OCI-LY1 (cell line): ENCODE data around the gene TARS3.
"Not testable (repeated sequence)": the region's sequence is repeated elsewhere in the genome, so short reads cannot be mapped to it uniquely, and the experiment has no call there.

Experiments used
- H2AFZ ChIP-seq: fragments of 200-600 bp; sonication (generic), shearing (Covaris generic); 2 replicates; pipeline ENCODE4 v1.6.0; 2014; ENCODE audit warnings: antibody characterized with exemption, mild to moderate bottlenecking, low read length
- H3F3A ChIP-seq: fragments of 200-600 bp; sonication (generic), shearing (Covaris generic); 2 replicates; pipeline ENCODE4 v1.6.0; 2014; ENCODE audit warnings: mild to moderate bottlenecking, antibody characterized with exemption, low read length, moderate library complexity; ENCODE audit not compliant: insufficient read depth
- H3K27ac ChIP-seq: fragments of 200-600 bp; sonication (generic); 2 replicates; pipeline ENCODE4 v1.5.1; 2014; ENCODE audit warnings: low read length, mixed run types, mild to moderate bottlenecking, low read depth; ENCODE audit not compliant: poor library complexity, severe bottlenecking
- H3K27me3 ChIP-seq: fragments of 200-600 bp; sonication (generic); 2 replicates; pipeline ENCODE4 v1.6.0; 2014; ENCODE audit warnings: antibody characterized with exemption, mild to moderate bottlenecking, low read length, moderate library complexity; ENCODE audit not compliant: insufficient read depth
- H3K36me3 ChIP-seq: fragments of 200-600 bp; sonication (generic); 2 replicates; pipeline ENCODE4 v1.6.1; 2014; ENCODE audit warnings: mild to moderate bottlenecking, antibody characterized with exemption, low read length, moderate library complexity, mixed read lengths; ENCODE audit not compliant: insufficient read depth
- H3K4me1 ChIP-seq: fragments of 200-600 bp; sonication (generic); 2 replicates; pipeline ENCODE4 v1.5.1; 2014; ENCODE audit warnings: mild to moderate bottlenecking, low read length, moderate library complexity; ENCODE audit not compliant: insufficient read depth, severe bottlenecking
- H3K4me2 ChIP-seq: fragments of 200-600 bp; sonication (generic), shearing (Covaris generic); 2 replicates; pipeline ENCODE4 v1.6.1; 2014; ENCODE audit warnings: low read length
- H3K4me3 ChIP-seq: fragments of 200-600 bp; sonication (generic); 2 replicates; pipeline ENCODE4 v1.5.1; 2014; ENCODE audit warnings: low read length, low read depth, mild to moderate bottlenecking, mixed read lengths; ENCODE audit not compliant: poor library complexity, severe bottlenecking
- H3K79me2 ChIP-seq: fragments of 200-600 bp; shearing (Covaris generic); 2 replicates; pipeline ENCODE4 v1.6.1; 2016; ENCODE audit warnings: mixed run types, low read length, mixed read lengths; ENCODE audit not compliant: insufficient read depth
- H3K9ac ChIP-seq: fragments of 200-600 bp; sonication (generic), shearing (Covaris generic); 2 replicates; pipeline ENCODE4 v1.6.1; 2014; ENCODE audit warnings: mild to moderate bottlenecking, low read length, mixed read lengths
- H3K9me2 ChIP-seq: fragments of 200-600 bp; sonication (generic), shearing (Covaris generic); 2 replicates; pipeline ENCODE4 v1.6.1; 2014; ENCODE audit warnings: low read depth, mild to moderate bottlenecking, low read length, mixed read lengths
- H3K9me3 ChIP-seq: fragments of 200-600 bp; shearing (Covaris generic); 2 replicates; pipeline ENCODE4 v1.6.1; 2014; ENCODE audit warnings: low read length, mixed read lengths
- H4K20me1 ChIP-seq: fragments of 200-600 bp; sonication (generic), shearing (Covaris generic); 2 replicates; pipeline ENCODE4 v1.6.0; 2016; ENCODE audit warnings: mild to moderate bottlenecking, low read length; ENCODE audit not compliant: insufficient read depth
- EZH2 ChIP-seq: fragments of 200-600 bp; sonication (generic), shearing (Covaris generic); IDR thresholded peaks from 2 replicates; pipeline ENCODE4 v1.8.0; 2017; ENCODE audit warnings: borderline replicate concordance, mixed run types, mild to moderate bottlenecking, antibody characterized with exemption, low read length, moderate library complexity, mixed read lengths
- TF ChIP-seq, protein P1 (sequence below): fragments of 200-600 bp; sonication (generic), shearing (Covaris generic); IDR thresholded peaks from 2 replicates; pipeline ENCODE4 v1.5.1; 2017; ENCODE audit warnings: mild to moderate bottlenecking, antibody characterized with exemption, low read length, moderate library complexity, mixed read lengths

The TARS3 gene

DNA sequence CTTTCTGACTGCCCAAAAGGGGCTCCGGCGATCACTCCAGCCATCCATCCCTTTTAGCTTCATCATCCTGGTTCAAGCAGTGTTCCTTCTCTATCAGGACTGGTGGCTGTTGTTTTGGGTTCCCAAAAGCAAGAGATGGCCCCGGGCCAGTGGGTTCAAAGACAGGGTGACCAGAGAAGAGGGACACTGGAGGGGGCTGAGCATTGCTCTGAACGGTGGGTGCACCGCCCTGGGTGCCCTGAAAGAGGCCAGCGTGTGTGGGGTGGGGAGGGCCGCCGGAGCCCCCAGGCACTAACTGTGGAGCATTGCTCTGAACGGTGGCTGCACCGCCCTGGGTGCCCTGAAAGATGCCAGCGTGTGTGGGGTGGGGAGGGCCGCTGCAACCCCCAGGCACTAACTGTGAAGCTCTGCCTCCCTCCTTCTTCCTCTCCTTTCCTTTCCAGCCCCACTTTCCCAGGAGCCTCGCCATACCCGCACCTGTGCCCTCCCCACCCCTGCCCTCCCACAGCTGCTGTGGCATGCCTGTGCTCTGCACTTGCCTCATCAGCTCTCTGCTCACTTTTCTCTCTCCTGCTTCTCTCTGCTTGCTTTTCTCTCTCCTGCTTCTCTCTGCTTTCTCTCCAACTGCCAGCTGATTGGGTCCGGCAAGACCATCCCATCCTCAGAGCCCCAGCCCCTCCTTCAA lies 41.6 kb upstream of the TARS3 start:
- no peak overlapping the region for H3K4me3 ChIP-seq

DNA sequence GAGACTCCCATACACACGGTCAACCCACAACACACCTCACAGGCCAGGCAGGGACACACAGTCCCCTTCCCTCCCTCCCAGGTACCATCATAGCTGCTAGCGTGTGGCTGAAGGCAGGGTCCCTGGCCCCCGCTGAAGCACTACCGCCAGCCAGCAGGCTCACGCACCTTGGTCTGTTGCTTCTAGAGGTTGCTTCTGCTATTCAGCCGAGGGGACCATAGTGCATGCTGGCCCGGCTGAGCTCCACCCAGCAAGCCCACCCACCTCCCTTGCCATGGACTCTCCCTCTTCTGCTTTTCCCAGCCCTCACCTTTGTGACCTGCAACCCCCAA lies 41.0 kb upstream of the TARS3 start:
- not testable (repeated sequence) for H3K4me2 ChIP-seq, H3K79me2 ChIP-seq, H3K27me3 ChIP-seq, H3K9me3 ChIP-seq, H4K20me1 ChIP-seq, H3K9ac ChIP-seq, H3K9me2 ChIP-seq, H3K4me1 ChIP-seq, H3F3A ChIP-seq, H3K36me3 ChIP-seq, H3K27ac ChIP-seq, H3K4me3 ChIP-seq, H2AFZ ChIP-seq

More for the DNA sequence above, 41.6 kb upstream of the TARS3 start:
- Histone ChIP-seq H3K27ac (no peak overlapping the region), H3K9ac (no peak overlapping the region), H3F3A (no peaks in the 10 kb centered on the region), H3K36me3 (no peaks in the 10 kb centered on the region), H4K20me1 (no peaks in the 10 kb centered on the region), H3K4me2 (no peak overlapping the region), H3K9me2 (no peaks in the 10 kb centered on the region), H3K79me2 (no peaks in the 10 kb centered on the region), H3K4me1 (no peaks in the 10 kb centered on the region), H3K27me3 (no peaks in the 10 kb centered on the region), H3K9me3 (no peaks in the 10 kb centered on the region), H2AFZ (no peak overlapping the region)
- no peak for TF ChIP-seq EZH2
- TF ChIP-seq, protein P1, sequence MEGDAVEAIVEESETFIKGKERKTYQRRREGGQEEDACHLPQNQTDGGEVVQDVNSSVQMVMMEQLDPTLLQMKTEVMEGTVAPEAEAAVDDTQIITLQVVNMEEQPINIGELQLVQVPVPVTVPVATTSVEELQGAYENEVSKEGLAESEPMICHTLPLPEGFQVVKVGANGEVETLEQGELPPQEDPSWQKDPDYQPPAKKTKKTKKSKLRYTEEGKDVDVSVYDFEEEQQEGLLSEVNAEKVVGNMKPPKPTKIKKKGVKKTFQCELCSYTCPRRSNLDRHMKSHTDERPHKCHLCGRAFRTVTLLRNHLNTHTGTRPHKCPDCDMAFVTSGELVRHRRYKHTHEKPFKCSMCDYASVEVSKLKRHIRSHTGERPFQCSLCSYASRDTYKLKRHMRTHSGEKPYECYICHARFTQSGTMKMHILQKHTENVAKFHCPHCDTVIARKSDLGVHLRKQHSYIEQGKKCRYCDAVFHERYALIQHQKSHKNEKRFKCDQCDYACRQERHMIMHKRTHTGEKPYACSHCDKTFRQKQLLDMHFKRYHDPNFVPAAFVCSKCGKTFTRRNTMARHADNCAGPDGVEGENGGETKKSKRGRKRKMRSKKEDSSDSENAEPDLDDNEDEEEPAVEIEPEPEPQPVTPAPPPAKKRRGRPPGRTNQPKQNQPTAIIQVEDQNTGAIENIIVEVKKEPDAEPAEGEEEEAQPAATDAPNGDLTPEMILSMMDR: no peak

DNA sequence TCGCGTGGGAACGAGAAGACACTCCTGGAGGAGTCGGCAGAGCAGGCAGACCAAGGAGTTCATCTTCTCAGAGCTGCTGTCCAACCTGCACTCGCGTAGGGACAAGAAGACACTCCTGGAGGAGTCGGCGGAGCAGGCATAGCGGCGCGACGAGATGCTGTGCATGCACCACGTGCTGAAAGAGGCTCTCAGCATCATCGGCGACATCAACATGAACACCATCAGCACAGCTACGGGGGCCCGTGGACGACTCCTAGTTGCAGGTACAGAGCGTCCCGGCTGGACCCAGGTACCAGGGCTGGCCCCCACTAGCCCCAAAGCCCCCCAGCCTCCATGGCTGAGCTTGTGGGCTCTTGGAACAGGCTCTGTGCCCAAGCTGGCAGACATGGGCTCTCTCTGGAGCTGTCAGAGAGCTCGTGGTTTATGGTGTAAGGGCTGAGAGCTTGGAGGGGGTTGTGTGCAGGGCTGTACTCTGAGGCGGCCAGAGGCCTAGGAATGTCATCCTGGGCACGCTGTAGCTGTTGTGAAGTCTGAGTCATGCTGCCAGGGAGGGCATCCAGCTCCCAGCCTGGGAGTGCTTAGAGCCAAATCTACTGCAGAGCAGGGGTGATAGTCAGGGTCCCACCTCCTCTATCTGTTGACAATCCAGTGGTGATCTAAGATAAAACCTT lies 40.5 kb upstream of the TARS3 start:
- not testable (repeated sequence) for H3K9me2 ChIP-seq, H3K4me2 ChIP-seq, H3K9ac ChIP-seq, H4K20me1 ChIP-seq, H2AFZ ChIP-seq, H3K79me2 ChIP-seq, H3K4me3 ChIP-seq, H3K4me1 ChIP-seq, H3K27me3 ChIP-seq, H3K27ac ChIP-seq, H3F3A ChIP-seq, H3K9me3 ChIP-seq, H3K36me3 ChIP-seq

DNA sequence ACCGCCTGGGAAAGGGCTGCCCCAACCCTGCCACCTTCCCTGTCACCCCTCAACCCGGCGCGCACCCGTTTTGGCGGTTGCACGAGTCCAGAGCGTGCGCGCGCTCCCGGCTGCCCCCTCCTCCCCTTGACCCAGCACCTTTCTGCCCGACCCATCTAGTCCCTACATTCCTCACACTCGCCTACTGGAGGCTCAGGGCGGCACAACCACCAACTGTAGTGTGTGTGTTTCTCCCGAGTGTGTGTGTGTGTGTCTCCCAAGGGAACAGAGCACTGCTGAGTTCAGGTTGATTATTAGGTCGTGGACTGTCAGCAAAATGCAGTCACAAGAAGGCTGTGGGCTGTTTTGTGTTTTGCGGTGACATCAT lies 22.4 kb upstream of the TARS3 start:
- H3F3A ChIP-seq, H3K9me2 ChIP-seq, H3K4me2 ChIP-seq, H4K20me1 ChIP-seq, H3K9me3 ChIP-seq, H3K36me3 ChIP-seq, H3K4me1 ChIP-seq, H3K9ac ChIP-seq, H3K27ac ChIP-seq, H3K79me2 ChIP-seq, H2AFZ ChIP-seq, H3K27me3 ChIP-seq, H3K4me3 ChIP-seq: not testable (repeated sequence)

DNA sequence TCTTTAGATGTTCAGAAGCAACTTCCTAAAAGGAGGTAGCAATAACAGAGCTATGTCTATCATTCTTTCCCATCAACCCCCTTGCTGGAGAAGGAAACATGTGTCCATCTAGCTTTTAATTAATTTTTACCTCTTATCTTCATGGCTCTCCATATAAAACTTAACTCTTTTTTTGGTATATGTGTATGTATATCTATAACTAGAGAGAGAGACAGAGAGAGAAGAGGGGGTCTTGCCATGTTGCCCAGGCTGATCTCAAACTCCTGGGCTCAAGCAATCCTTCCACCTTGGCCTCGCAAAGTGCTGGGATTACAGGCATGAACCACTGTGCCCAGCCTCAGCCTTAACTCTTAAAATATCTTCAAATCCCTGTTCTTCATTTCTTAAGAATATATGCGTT lies 10.6 kb upstream of the TARS3 start:
- H3K4me2 ChIP-seq, H3F3A ChIP-seq, H3K9me3 ChIP-seq, H3K36me3 ChIP-seq, H3K79me2 ChIP-seq, H3K4me3 ChIP-seq, H3K9ac ChIP-seq, H3K27ac ChIP-seq, H2AFZ ChIP-seq, H3K4me1 ChIP-seq, H3K9me2 ChIP-seq, H4K20me1 ChIP-seq, H3K27me3 ChIP-seq: not testable (repeated sequence)
